Hepatocyte (in vitro differentiated cells): ENCODE results near the gene ABCA8. TPM values are rescaled to one million over a fixed set of nuclear protein-coding genes. Genes with fewer than 3 reads are reported as not detected.

ENCODE experiments used
- DNase-seq: peaks from one replicate; pipeline ENCODE4 v3.0.0-alpha.2; 2016; ENCODE audit warnings: low spot score
- H2AFZ ChIP-seq: fragments of 200-600 bp; sonication (generic); 2 replicates; pipeline ENCODE4 v1.6.0; 2016; ENCODE audit warnings: antibody characterized with exemption, mild to moderate bottlenecking
- H3K27ac ChIP-seq: fragments of 200-600 bp; sonication (generic); 2 replicates; pipeline ENCODE4 v1.5.1; 2016; ENCODE audit warnings: mild to moderate bottlenecking
- H3K27me3 ChIP-seq: fragments of 200-600 bp; sonication (generic); 2 replicates; pipeline ENCODE4 v1.6.1; 2016
- H3K36me3 ChIP-seq: fragments of 200-600 bp; sonication (generic); replicated peaks from 2 replicates; pipeline ENCODE4 v1.5.1; 2016; ENCODE audit warnings: low read depth; ENCODE audit not compliant: insufficient read depth
- H3K4me1 ChIP-seq: fragments of 200-600 bp; sonication (generic); 2 replicates; pipeline ENCODE4 v1.5.1; 2016; ENCODE audit warnings: mild to moderate bottlenecking, moderate library complexity; ENCODE audit not compliant: insufficient read depth
- H3K4me2 ChIP-seq: fragments of 200-600 bp; sonication (generic); 2 replicates; pipeline ENCODE4 v1.6.0; 2016
- H3K4me3 ChIP-seq: fragments of 200-600 bp; sonication (generic); 2 replicates; pipeline ENCODE4 v1.5.1; 2016; ENCODE audit warnings: mild to moderate bottlenecking
- H3K79me2 ChIP-seq: fragments of 200-600 bp; sonication (generic); 2 replicates; pipeline ENCODE4 v1.6.0; 2017; ENCODE audit warnings: mild to moderate bottlenecking
- H3K9me2 ChIP-seq: fragments of 200-600 bp; sonication (generic); replicated peaks from 2 replicates; pipeline ENCODE4 v1.6.0; 2017; ENCODE audit warnings: mild to moderate bottlenecking; ENCODE audit not compliant: insufficient read depth
- H3K9me3 ChIP-seq: fragments of 200-600 bp; sonication (generic); 2 replicates; pipeline ENCODE4 v1.5.1; 2016; ENCODE audit warnings: low read depth, mild to moderate bottlenecking
- H4K20me1 ChIP-seq: fragments of 200-600 bp; sonication (generic); 2 replicates; pipeline ENCODE4 v1.6.0; 2016; ENCODE audit warnings: mild to moderate bottlenecking; ENCODE audit not compliant: insufficient read depth, poor library complexity, severe bottlenecking
- CTCF ChIP-seq: fragments of 200-600 bp; sonication (generic); IDR thresholded peaks from 2 replicates; pipeline ENCODE4 v1.5.1; 2016; ENCODE audit warnings: antibody characterized with exemption, mild to moderate bottlenecking; ENCODE audit not compliant: poor library complexity
- EZH2 ChIP-seq: fragments of 200-600 bp; sonication (generic); IDR thresholded peaks from 2 replicates; pipeline ENCODE4 v1.6.1; 2016; ENCODE audit warnings: antibody characterized with exemption, mild to moderate bottlenecking, borderline replicate concordance
- EZH2phosphoT487 ChIP-seq: fragments of 200-600 bp; sonication (generic); IDR thresholded peaks from one replicate; pipeline ENCODE4 v1.6.1; 2018; ENCODE audit warnings: antibody characterized with exemption, mild to moderate bottlenecking, low read depth, moderate library complexity; ENCODE audit not compliant: unreplicated experiment, severe bottlenecking
- WGBS: methylation state at CpG from one replicate; pipeline ENCODE4 v1.1.6; 2016; ENCODE audit warnings: low lambda C conversion rate; ENCODE audit errors: missing lambda C conversion rate; 5-methylcytosine and 5-hydroxymethylcytosine counted together
- polyA plus RNA-seq: library from polyadenylated mRNA; unstranded; fragments of >200 nt; fragmentation: Nextera tagmentation; extraction: Ambion mirVana; gene quantifications from 2 replicates; pipeline ENCODE4 v1.2.1, GENCODE V29; 2016
- total RNA-seq: library from RNA; depleted of rRNA; stranded (reverse); fragments of >200 nt; gene quantifications from 2 replicates; pipeline ENCODE4 v1.2.3, GENCODE V29; 2014

The ABCA8 gene
- total and polyA plus RNA-seq, 2 experiments from 2014 or later = 2.1 to 6.0 TPM

GRCh38 chr17:68840073-68840472 is 115.1 kb downstream of the ABCA8 start:
- H3K9me2 ChIP-seq = no peaks in the 10 kb centered on the region
- WGBS = 68% methylated on average over 4 of the region's 4 CpGs
- H3K9me3 ChIP-seq = no peaks in the 10 kb centered on the region
- H3K27me3 ChIP-seq = no peaks in the 10 kb centered on the region
- H3K27ac ChIP-seq = no peak overlapping the region
- H3K4me1 ChIP-seq = no peaks in the 10 kb centered on the region
- H3K36me3 ChIP-seq = no peaks in the 10 kb centered on the region
- H3K4me3 ChIP-seq = no peak overlapping the region
- TF ChIP-seq CTCF (no peak), EZH2phosphoT487 (no peak), EZH2 (no peak)
- H2AFZ ChIP-seq = no peak overlapping the region
- H4K20me1 ChIP-seq = no peaks in the 10 kb centered on the region
- DNase-seq = no peak
- no peaks in the 10 kb centered on the region for H3K79me2 ChIP-seq
- H3K4me2 ChIP-seq = no peak overlapping the region

GRCh38 chr17:68835071-68835470 is 120.1 kb downstream of the ABCA8 start:
- Histone ChIP-seq H3K4me3 (no peak overlapping the region), H3K79me2 (no peaks in the 10 kb centered on the region), H3K9me2 (no peaks in the 10 kb centered on the region), H3K27ac (no peak overlapping the region), H3K4me2 (no peak overlapping the region), H3K4me1 (no peaks in the 10 kb centered on the region), H4K20me1 (no peaks in the 10 kb centered on the region), H2AFZ (no peak overlapping the region), H3K9me3 (no peaks in the 10 kb centered on the region), H3K27me3 (no peaks in the 10 kb centered on the region), H3K36me3 (no peaks in the 10 kb centered on the region)
- TF ChIP-seq EZH2 (no peak), CTCF (no peak), EZH2phosphoT487 (no peak)
- whole genome bisulfite sequencing = 53% methylated on average over 2 of the region's 2 CpGs
- DNase-seq = no peak

- TF ChIP-seq EZH2 (no peak), CTCF (no peak), EZH2phosphoT487 (no peak)
- Histone ChIP-seq H3K9me3 (no peaks in the 10 kb centered on the region), H2AFZ (no peak overlapping the region), H3K4me2 (no peak overlapping the region), H3K4me3 (no peak overlapping the region), H3K36me3 (no peaks in the 10 kb centered on the region), H3K4me1 (no peaks in the 10 kb centered on the region), H3K79me2 (no peaks in the 10 kb centered on the region), H3K27ac (no peak overlapping the region), H4K20me1 (no peaks in the 10 kb centered on the region), H3K27me3 (no peaks in the 10 kb centered on the region), H3K9me2 (no peaks in the 10 kb centered on the region)
- DNase-seq = no peak
- WGBS = 94% methylated on average over 2 of the region's 2 CpGs
These were observed 120.8 kb downstream of the ABCA8 start for GRCh38 chr17:68834328-68834836.
